Ishikawa (cell line): ENCODE results near the gene SYNE1.

Source experiments
- CEBPB ChIP-seq: IDR thresholded peaks from 2 replicates; pipeline ENCODE4 v1.6.1; 2012
- CREB1 ChIP-seq: IDR thresholded peaks from 2 replicates; pipeline ENCODE4 v1.6.1; 2012; ENCODE audit warnings: low read depth
- EGR1 ChIP-seq: IDR thresholded peaks from 2 replicates; pipeline ENCODE4 v1.6.1; 2012
- EP300 ChIP-seq: IDR thresholded peaks from 2 replicates; pipeline ENCODE4 v1.6.1; 2012; ENCODE audit warnings: borderline replicate concordance
- FOXM1 ChIP-seq: IDR thresholded peaks from 2 replicates; pipeline ENCODE4 v1.6.1; 2012; ENCODE audit warnings: low read depth, borderline replicate concordance
- MAX ChIP-seq: IDR thresholded peaks from 2 replicates; pipeline ENCODE4 v1.6.1; 2012
- NFIC ChIP-seq: IDR thresholded peaks from 2 replicates; pipeline ENCODE4 v1.6.1; 2012
- RAD21 ChIP-seq: IDR thresholded peaks from 2 replicates; pipeline ENCODE4 v1.6.1; 2012; ENCODE audit warnings: low read depth
- REST ChIP-seq: IDR thresholded peaks from 2 replicates; pipeline ENCODE4 v1.6.1; 2012; ENCODE audit warnings: low read depth, mild to moderate bottlenecking
- TAF1 ChIP-seq: IDR thresholded peaks from 2 replicates; pipeline ENCODE4 v1.6.1; 2012; ENCODE audit warnings: low read depth, mild to moderate bottlenecking
- TCF12 ChIP-seq: IDR thresholded peaks from 2 replicates; pipeline ENCODE4 v1.6.1; 2012; ENCODE audit warnings: low read depth
- TEAD4 ChIP-seq: IDR thresholded peaks from 2 replicates; pipeline ENCODE4 v1.6.1; 2012
- USF1 ChIP-seq: IDR thresholded peaks from 2 replicates; pipeline ENCODE4 v1.6.1; 2012
- YY1 ChIP-seq: IDR thresholded peaks from 2 replicates; pipeline ENCODE4 v1.6.1; 2012; ENCODE audit warnings: low read depth
- ZBTB7A ChIP-seq: IDR thresholded peaks from 2 replicates; pipeline ENCODE4 v1.6.1; 2012; ENCODE audit warnings: low read depth

Gene SYNE1

GRCh38 chr6:152587473-152587872 is 49.7 kb downstream of the SYNE1 start:
- TF ChIP-seq EGR1, result no peak
- no peak for TF ChIP-seq TEAD4
- no peak for TF ChIP-seq USF1
- TF ChIP-seq RAD21, result no peak
- no peak for TF ChIP-seq ZBTB7A
- TF ChIP-seq TCF12, result no peak
- TF ChIP-seq YY1, result no peak
- no peak for TF ChIP-seq FOXM1
- no peak for TF ChIP-seq MAX
- no peak for TF ChIP-seq REST
- TF ChIP-seq CREB1, result no peak
- TF ChIP-seq NFIC, result no peak
- TF ChIP-seq TAF1, result no peak
- TF ChIP-seq CEBPB, result no peak
- no peak for TF ChIP-seq EP300

GRCh38 chr6:152585236-152585635 is 51.9 kb downstream of the SYNE1 start:
- TF ChIP-seq TCF12, result no peak
- no peak for TF ChIP-seq MAX
- TF ChIP-seq TEAD4, result no peak
- TF ChIP-seq RAD21, result no peak

- TF ChIP-seq TEAD4 (no peak), FOXM1 (no peak), RAD21 (no peak), EP300 (no peak), MAX (no peak)
Observed at GRCh38 chr6:152583888-152584287, 53.3 kb downstream of the SYNE1 start.

- TF ChIP-seq YY1, result no peak
- no peak for TF ChIP-seq FOXM1
- TF ChIP-seq RAD21, result no peak
- no peak for TF ChIP-seq TCF12
- no peak for TF ChIP-seq REST
- TF ChIP-seq CREB1, result no peak
- TF ChIP-seq EP300, result no peak
- no peak for TF ChIP-seq ZBTB7A
- TF ChIP-seq EGR1, result no peak
- TF ChIP-seq MAX, result no peak
- no peak for TF ChIP-seq TEAD4
- no peak for TF ChIP-seq NFIC
- no peak for TF ChIP-seq USF1
- TF ChIP-seq TAF1, result no peak
- no peak for TF ChIP-seq CEBPB
Observed at GRCh38 chr6:152576525-152576924, 60.6 kb downstream of the SYNE1 start.

- TF ChIP-seq YY1, result no peak
- TF ChIP-seq TCF12, result no peak
- TF ChIP-seq CREB1, result no peak
- TF ChIP-seq REST, result no peak
- TF ChIP-seq USF1, result no peak
- no peak for TF ChIP-seq MAX
- no peak for TF ChIP-seq EP300
- TF ChIP-seq TAF1, result no peak
- TF ChIP-seq NFIC, result no peak
- no peak for TF ChIP-seq RAD21
- TF ChIP-seq FOXM1, result no peak
- no peak for TF ChIP-seq TEAD4
- TF ChIP-seq EGR1, result no peak
- TF ChIP-seq ZBTB7A, result no peak
- TF ChIP-seq CEBPB, result no peak
Observed at GRCh38 chr6:152575621-152576150, 61.5 kb downstream of the SYNE1 start.
